Measurements from ENCODE around the gene MFSD6.

- TF ChIP-seq CTCF (conservative IDR thresholded peaks at IDR 0.05; ENCODE audit: low read depth, low read length) (no peak), EZH2 (IDR thresholded peaks at IDR 0.05; ENCODE audit: low read length, unreplicated experiment) (no peak)
These were observed 99.0 kb downstream of the MFSD6 start for GRCh38 chr2:190507135-190507534.

Measured in PC-3 (cell line).